RWPE1 (cell line): Measurements from ENCODE around the gene PRKCG.
A peak's percentile ranks its signal among the peaks of the same experiment; 100 is the strongest.

ENCODE experiments used
- CTCF ChIA-PET: fragments of 350-600 bp; sonication (Branson Sonifier 250); formaldehyde crosslinking; extraction: SDS; loops from one replicate; lab custom pipeline; 2021; lab: Yijun Ruan, JAX
- POLR2A ChIA-PET: fragments of 400-600 bp; formaldehyde crosslinking; extraction: SDS; loops from one replicate; lab custom pipeline; 2020; ENCODE audit warnings: antibody characterized with exemption; ENCODE audit not compliant: low non-redundant PET; lab: Yijun Ruan, JAX
- DNase-seq: peaks from one replicate; pipeline ENCODE4 v3.0.0; 2012; ENCODE audit warnings: low spot score
- H3K27ac ChIP-seq: fragments of 450-650 bp; 2 replicates; pipeline ENCODE4 v1.5.1; 2017
- CTCF ChIP-seq: fragments of 450-650 bp; conservative IDR thresholded peaks from 2 replicates; pipeline ENCODE4 v1.5.1; 2017; ENCODE audit warnings: low read depth, mild to moderate bottlenecking

Gene PRKCG

GRCh38 chr19:53853707-53854106 is 28.3 kb upstream of the PRKCG start:
- POLR2A ChIA-PET = no interaction called here
- CTCF ChIA-PET = interaction anchor here (0.6 to 2.0 kb wide), 5 partner anchors 10 to 217 kb away, joined by 3 to 9 read pairs (median 3); no protein-coding TSS in a partner anchor
- DNase-seq = no peak
- TF ChIP-seq CTCF = no peak
- H3K27ac ChIP-seq = no peak overlapping the region

- ChIA-PET CTCF (no interaction called here), POLR2A (no interaction called here)
- peak overlapping the region; percentile 98 for H3K27ac ChIP-seq
- TF ChIP-seq CTCF = no peak
- DNase-seq = no peak
Measured at GRCh38 chr19:53864308-53864836, 17.6 kb upstream of the PRKCG start.

GRCh38 chr19:53865523-53865917 is 16.5 kb upstream of the PRKCG start:
- POLR2A ChIA-PET = no interaction called here
- CTCF ChIA-PET = interaction anchor here (1.0 kb wide), 1 partner anchor 73 kb away, joined by 3 read pairs; no protein-coding TSS in a partner anchor
- no peak for DNase-seq
- peak overlapping the region; percentile 98 for H3K27ac ChIP-seq
- no peak for TF ChIP-seq CTCF

- ChIA-PET CTCF (no interaction called here), POLR2A (no interaction called here)
- peak; percentile 38 for DNase-seq
- peak overlapping the region; percentile 98 for H3K27ac ChIP-seq
- no peak for TF ChIP-seq CTCF
Measured at GRCh38 chr19:53865918-53866864, 15.8 kb upstream of the PRKCG start.

GRCh38 chr19:53866865-53867224 is 15.2 kb upstream of the PRKCG start:
- no peak for TF ChIP-seq CTCF
- ChIA-PET CTCF (no interaction called here), POLR2A (no interaction called here)
- DNase-seq = no peak
- peak overlapping the region; percentile 98 for H3K27ac ChIP-seq

GRCh38 chr19:53867225-53868090 is 14.5 kb upstream of the PRKCG start, which contains the start of gene MYADM:
TSS of gene MYADM (plus strand) at chr19:53867883. CDS start at chr19:53873530, 5,647 bp downstream.
- H3K27ac ChIP-seq = peak within 1 kb of the TSS; percentile 98
- POLR2A ChIA-PET = no interaction called here
- DNase-seq = peak; percentile 97
- CTCF ChIA-PET = interaction anchor here (0.7 kb wide), 1 partner anchor 59 kb away, joined by 4 read pairs; no protein-coding TSS in a partner anchor
- TF ChIP-seq CTCF = no peak
